Hepatocyte (in vitro differentiated cells): ENCODE results near the gene DIS3L2. TPM values are rescaled to one million over a fixed set of nuclear protein-coding genes. Genes with fewer than 3 reads are reported as not detected.

Source experiments
- DNase-seq: peaks from one replicate; pipeline ENCODE4 v3.0.0-alpha.2; 2016; ENCODE audit warnings: low spot score
- H2AFZ ChIP-seq: fragments of 200-600 bp; sonication (generic); 2 replicates; pipeline ENCODE4 v1.6.0; 2016; ENCODE audit warnings: antibody characterized with exemption, mild to moderate bottlenecking
- H3K27ac ChIP-seq: fragments of 200-600 bp; sonication (generic); 2 replicates; pipeline ENCODE4 v1.5.1; 2016; ENCODE audit warnings: mild to moderate bottlenecking
- H3K27me3 ChIP-seq: fragments of 200-600 bp; sonication (generic); 2 replicates; pipeline ENCODE4 v1.6.1; 2016
- H3K36me3 ChIP-seq: fragments of 200-600 bp; sonication (generic); replicated peaks from 2 replicates; pipeline ENCODE4 v1.5.1; 2016; ENCODE audit warnings: low read depth; ENCODE audit not compliant: insufficient read depth
- H3K4me1 ChIP-seq: fragments of 200-600 bp; sonication (generic); 2 replicates; pipeline ENCODE4 v1.5.1; 2016; ENCODE audit warnings: mild to moderate bottlenecking, moderate library complexity; ENCODE audit not compliant: insufficient read depth
- H3K4me2 ChIP-seq: fragments of 200-600 bp; sonication (generic); 2 replicates; pipeline ENCODE4 v1.6.0; 2016
- H3K4me3 ChIP-seq: fragments of 200-600 bp; sonication (generic); 2 replicates; pipeline ENCODE4 v1.5.1; 2016; ENCODE audit warnings: mild to moderate bottlenecking
- H3K79me2 ChIP-seq: fragments of 200-600 bp; sonication (generic); 2 replicates; pipeline ENCODE4 v1.6.0; 2017; ENCODE audit warnings: mild to moderate bottlenecking
- H3K9me2 ChIP-seq: fragments of 200-600 bp; sonication (generic); replicated peaks from 2 replicates; pipeline ENCODE4 v1.6.0; 2017; ENCODE audit warnings: mild to moderate bottlenecking; ENCODE audit not compliant: insufficient read depth
- H3K9me3 ChIP-seq: fragments of 200-600 bp; sonication (generic); 2 replicates; pipeline ENCODE4 v1.5.1; 2016; ENCODE audit warnings: low read depth, mild to moderate bottlenecking
- H4K20me1 ChIP-seq: fragments of 200-600 bp; sonication (generic); 2 replicates; pipeline ENCODE4 v1.6.0; 2016; ENCODE audit warnings: mild to moderate bottlenecking; ENCODE audit not compliant: insufficient read depth, poor library complexity, severe bottlenecking
- CTCF ChIP-seq: fragments of 200-600 bp; sonication (generic); IDR thresholded peaks from 2 replicates; pipeline ENCODE4 v1.5.1; 2016; ENCODE audit warnings: antibody characterized with exemption, mild to moderate bottlenecking; ENCODE audit not compliant: poor library complexity
- EZH2 ChIP-seq: fragments of 200-600 bp; sonication (generic); IDR thresholded peaks from 2 replicates; pipeline ENCODE4 v1.6.1; 2016; ENCODE audit warnings: antibody characterized with exemption, mild to moderate bottlenecking, borderline replicate concordance
- EZH2phosphoT487 ChIP-seq: fragments of 200-600 bp; sonication (generic); IDR thresholded peaks from one replicate; pipeline ENCODE4 v1.6.1; 2018; ENCODE audit warnings: antibody characterized with exemption, mild to moderate bottlenecking, low read depth, moderate library complexity; ENCODE audit not compliant: unreplicated experiment, severe bottlenecking
- WGBS: methylation state at CpG from one replicate; pipeline ENCODE4 v1.1.6; 2016; ENCODE audit warnings: low lambda C conversion rate; ENCODE audit errors: missing lambda C conversion rate; 5-methylcytosine and 5-hydroxymethylcytosine counted together
- polyA plus RNA-seq: library from polyadenylated mRNA; unstranded; fragments of >200 nt; fragmentation: Nextera tagmentation; extraction: Ambion mirVana; gene quantifications from 2 replicates; pipeline ENCODE4 v1.2.1, GENCODE V29; 2016
- total RNA-seq: library from RNA; depleted of rRNA; stranded (reverse); fragments of >200 nt; gene quantifications from 2 replicates; pipeline ENCODE4 v1.2.3, GENCODE V29; 2014

The DIS3L2 gene
- total and polyA plus RNA-seq, 2 experiments from 2014 or later = 19.5 to 20.0 TPM

GRCh38 chr2:232038251-232038880 lies 76.9 kb downstream of the DIS3L2 start:
- TF ChIP-seq CTCF = no peak
- TF ChIP-seq EZH2phosphoT487 = no peak
- no peak for TF ChIP-seq EZH2
- DNase-seq = no peak
- no peak overlapping the region for H3K4me3 ChIP-seq
- H3K4me2 ChIP-seq = no peak overlapping the region
- H2AFZ ChIP-seq = no peak overlapping the region
- H3K27ac ChIP-seq = no peak overlapping the region
- no peaks in the 10 kb centered on the region for H3K9me2 ChIP-seq
- H3K4me1 ChIP-seq = no peaks in the 10 kb centered on the region
- H3K79me2 ChIP-seq = no peaks in the 10 kb centered on the region
- H3K27me3 ChIP-seq = no peaks in the 10 kb centered on the region
- H3K36me3 ChIP-seq = no peaks in the 10 kb centered on the region
- no peaks in the 10 kb centered on the region for H4K20me1 ChIP-seq
- no peaks in the 10 kb centered on the region for H3K9me3 ChIP-seq
- WGBS = 60% methylated on average over 1 of the region's 1 CpG

- no peak overlapping the region for H3K4me3 ChIP-seq
- no peak overlapping the region for H3K27ac ChIP-seq
- H3K36me3 ChIP-seq = no peaks in the 10 kb centered on the region
- H3K79me2 ChIP-seq = no peaks in the 10 kb centered on the region
- H3K9me3 ChIP-seq = no peaks in the 10 kb centered on the region
- no peak overlapping the region for H2AFZ ChIP-seq
- H3K4me1 ChIP-seq = no peaks in the 10 kb centered on the region
- DNase-seq = no peak
- H3K27me3 ChIP-seq = no peaks in the 10 kb centered on the region
- no peak for TF ChIP-seq EZH2phosphoT487
- TF ChIP-seq EZH2 = no peak
- TF ChIP-seq CTCF = no peak
- H3K4me2 ChIP-seq = no peak overlapping the region
- no peaks in the 10 kb centered on the region for H3K9me2 ChIP-seq
- H4K20me1 ChIP-seq = no peaks in the 10 kb centered on the region
- WGBS = 81% methylated on average over 7 of the region's 7 CpGs
Observed at GRCh38 chr2:232038881-232039485, 77.5 kb downstream of the DIS3L2 start.

GRCh38 chr2:232042911-232043574 lies 81.5 kb downstream of the DIS3L2 start:
- TF ChIP-seq EZH2 (no peak), EZH2phosphoT487 (no peak), CTCF (no peak)
- no peaks in the 10 kb centered on the region for H3K9me2 ChIP-seq
- no peak overlapping the region for H3K4me3 ChIP-seq
- no peak overlapping the region for H3K27ac ChIP-seq
- no peak overlapping the region for H3K4me2 ChIP-seq
- H3K79me2 ChIP-seq = no peaks in the 10 kb centered on the region
- H3K9me3 ChIP-seq = no peaks in the 10 kb centered on the region
- no peaks in the 10 kb centered on the region for H3K36me3 ChIP-seq
- H3K4me1 ChIP-seq = no peaks in the 10 kb centered on the region
- 97% methylated on average over 2 of the region's 2 CpGs for WGBS
- no peaks in the 10 kb centered on the region for H4K20me1 ChIP-seq
- no peak overlapping the region for H2AFZ ChIP-seq
- DNase-seq = no peak
- no peaks in the 10 kb centered on the region for H3K27me3 ChIP-seq
